ENCODE measurements around the gene TTC22.

Gene TTC22

DNA sequence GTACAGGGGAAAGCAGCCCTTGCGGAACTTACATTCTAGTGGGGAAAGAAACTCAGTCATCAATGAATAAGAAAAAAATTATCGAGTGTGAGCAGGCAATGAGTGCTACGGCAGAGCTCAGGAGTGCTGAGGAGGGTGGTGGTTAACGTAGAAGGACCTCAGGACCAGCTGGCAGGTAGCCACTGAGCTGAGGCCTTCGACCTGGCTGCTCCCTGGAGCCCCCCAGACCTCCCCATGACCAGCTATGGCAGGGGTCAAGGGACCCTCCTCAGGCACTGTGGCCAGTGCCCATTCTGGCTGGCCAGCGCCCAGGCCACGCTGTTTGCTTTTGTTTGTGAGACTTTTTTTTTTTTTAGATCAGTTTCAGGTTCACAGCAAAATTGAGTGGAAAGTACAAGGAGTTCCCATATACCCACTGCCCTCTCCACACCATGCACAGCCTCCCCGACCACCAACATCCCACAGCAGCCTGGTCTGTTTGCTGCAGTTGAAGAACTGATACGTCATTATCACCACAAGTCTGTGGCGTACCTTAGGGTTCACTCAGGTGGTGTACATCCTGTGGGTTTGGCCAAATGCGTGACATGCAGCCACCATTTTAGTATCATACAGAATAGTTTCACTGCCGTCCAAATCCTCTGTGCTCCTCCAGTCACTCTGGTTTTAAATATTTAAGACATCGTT is 11.8 kb upstream of the TTC22 start:
- no peak overlapping the region for H3K4me2 ChIP-seq (ENCODE audit: insufficient read depth, low read length)
- H3K9me3 ChIP-seq (ENCODE audit: insufficient read depth, low read length, severe bottlenecking): no peaks in the 10 kb centered on the region
- no peak overlapping the region for H3K4me3 ChIP-seq (ENCODE audit: low read depth in 1 of 2, low read length in 2 of 2)
- no peaks in the 10 kb centered on the region for H3K79me2 ChIP-seq (ENCODE audit: insufficient read depth, low read length)
- no peaks in the 10 kb centered on the region for H3K36me3 ChIP-seq (ENCODE audit: insufficient read depth, low read length)
- peaks cover 7% of the 10 kb centered on the region; the same call in 1 of the 2 replicates for H4K20me1 ChIP-seq (ENCODE audit: insufficient read depth, low read length)
- H2AFZ ChIP-seq (ENCODE audit: low read depth, low read length): no peak overlapping the region
- H3K27me3 ChIP-seq (ENCODE audit: insufficient read depth, low read length, poor library complexity): no peaks in the 10 kb centered on the region
- H3K27ac ChIP-seq (ENCODE audit: low read length): no peak overlapping the region
- H3K4me1 ChIP-seq (ENCODE audit: insufficient read depth, low read length): no peaks in the 10 kb centered on the region
- H3K9ac ChIP-seq (ENCODE audit: low read depth, low read length): no peak overlapping the region
- ATAC-seq (ENCODE audit: insufficient read depth, low read depth) (no peak), DNase-seq (no peak)
- TF ChIP-seq EZH2 (IDR thresholded peaks at IDR 0.05; ENCODE audit: borderline replicate concordance, low read depth, low read length, severe bottlenecking): no peak
- TF ChIP-seq, protein P1, sequence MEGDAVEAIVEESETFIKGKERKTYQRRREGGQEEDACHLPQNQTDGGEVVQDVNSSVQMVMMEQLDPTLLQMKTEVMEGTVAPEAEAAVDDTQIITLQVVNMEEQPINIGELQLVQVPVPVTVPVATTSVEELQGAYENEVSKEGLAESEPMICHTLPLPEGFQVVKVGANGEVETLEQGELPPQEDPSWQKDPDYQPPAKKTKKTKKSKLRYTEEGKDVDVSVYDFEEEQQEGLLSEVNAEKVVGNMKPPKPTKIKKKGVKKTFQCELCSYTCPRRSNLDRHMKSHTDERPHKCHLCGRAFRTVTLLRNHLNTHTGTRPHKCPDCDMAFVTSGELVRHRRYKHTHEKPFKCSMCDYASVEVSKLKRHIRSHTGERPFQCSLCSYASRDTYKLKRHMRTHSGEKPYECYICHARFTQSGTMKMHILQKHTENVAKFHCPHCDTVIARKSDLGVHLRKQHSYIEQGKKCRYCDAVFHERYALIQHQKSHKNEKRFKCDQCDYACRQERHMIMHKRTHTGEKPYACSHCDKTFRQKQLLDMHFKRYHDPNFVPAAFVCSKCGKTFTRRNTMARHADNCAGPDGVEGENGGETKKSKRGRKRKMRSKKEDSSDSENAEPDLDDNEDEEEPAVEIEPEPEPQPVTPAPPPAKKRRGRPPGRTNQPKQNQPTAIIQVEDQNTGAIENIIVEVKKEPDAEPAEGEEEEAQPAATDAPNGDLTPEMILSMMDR (IDR thresholded peaks at IDR 0.05; ENCODE audit: borderline replicate concordance, extremely low read depth, low read length, poor library complexity, severe bottlenecking): no peak

DNA sequence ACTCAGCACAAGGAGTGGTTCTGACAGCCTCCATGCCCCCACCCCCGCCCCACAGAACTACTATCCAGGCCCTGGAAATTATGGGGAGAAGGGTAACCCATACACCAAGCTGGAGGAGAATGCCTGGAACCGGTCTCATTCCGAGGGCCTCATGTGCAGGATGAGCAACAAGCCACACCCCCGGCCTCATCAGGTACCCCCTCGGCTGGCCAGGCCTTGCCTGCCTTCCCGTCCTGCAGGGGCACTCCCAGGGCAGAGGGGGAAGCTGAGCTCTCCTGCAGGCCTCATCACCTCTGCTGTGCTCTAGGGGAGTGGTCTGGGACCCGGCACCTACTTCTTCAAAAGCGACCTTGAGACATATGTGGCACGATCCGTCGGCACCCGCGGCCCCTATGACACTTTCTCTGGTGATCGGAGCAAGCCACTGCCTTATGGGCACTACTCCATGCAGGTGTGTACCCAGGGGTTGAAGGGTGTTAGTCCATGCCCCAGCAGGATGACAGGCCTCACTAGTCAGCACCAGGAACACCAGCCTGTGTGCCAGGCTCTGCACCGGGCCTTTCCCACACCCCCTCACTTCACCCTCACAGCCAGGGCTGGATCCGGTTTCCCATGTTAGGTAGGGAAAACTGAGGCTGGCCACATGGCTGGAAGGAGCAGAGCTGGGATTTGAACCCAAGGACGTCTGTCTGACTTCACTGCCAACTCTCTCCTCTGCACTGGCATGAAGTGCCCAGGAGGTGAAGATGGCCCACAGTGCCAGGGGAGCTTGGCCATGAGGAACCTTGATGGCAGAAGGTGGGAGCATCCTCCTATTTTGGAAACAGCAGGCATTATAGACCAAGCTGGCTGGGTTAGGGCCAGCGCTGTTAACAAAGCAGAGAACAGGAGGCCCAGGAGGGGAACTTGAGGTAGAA is 10.9 kb upstream of the TTC22 start:
- Histone ChIP-seq H3K27me3 (ENCODE audit: insufficient read depth, low read length, poor library complexity) (no peaks in the 10 kb centered on the region), H3K4me1 (ENCODE audit: insufficient read depth, low read length) (no peaks in the 10 kb centered on the region), H3K4me2 (ENCODE audit: insufficient read depth, low read length) (no peak overlapping the region), H3K27ac (ENCODE audit: low read length) (no peak overlapping the region), H3K79me2 (ENCODE audit: insufficient read depth, low read length) (no peaks in the 10 kb centered on the region), H4K20me1 (ENCODE audit: insufficient read depth, low read length) (peaks cover 7% of the 10 kb centered on the region; the same call in 1 of the 2 replicates), H3K36me3 (ENCODE audit: insufficient read depth, low read length) (no peaks in the 10 kb centered on the region), H3K4me3 (ENCODE audit: low read depth in 1 of 2, low read length in 2 of 2) (no peak overlapping the region), H3K9me3 (ENCODE audit: insufficient read depth, low read length, severe bottlenecking) (no peaks in the 10 kb centered on the region), H2AFZ (ENCODE audit: low read depth, low read length) (no peak overlapping the region), H3K9ac (ENCODE audit: low read depth, low read length) (no peak overlapping the region)
- DNase-seq (no peak), ATAC-seq (ENCODE audit: insufficient read depth, low read depth) (no peak)
- TF ChIP-seq, protein P1 (IDR thresholded peaks at IDR 0.05; ENCODE audit: borderline replicate concordance, extremely low read depth, low read length, poor library complexity, severe bottlenecking): no peak
- TF ChIP-seq EZH2 (IDR thresholded peaks at IDR 0.05; ENCODE audit: borderline replicate concordance, low read depth, low read length, severe bottlenecking): no peak

DNA sequence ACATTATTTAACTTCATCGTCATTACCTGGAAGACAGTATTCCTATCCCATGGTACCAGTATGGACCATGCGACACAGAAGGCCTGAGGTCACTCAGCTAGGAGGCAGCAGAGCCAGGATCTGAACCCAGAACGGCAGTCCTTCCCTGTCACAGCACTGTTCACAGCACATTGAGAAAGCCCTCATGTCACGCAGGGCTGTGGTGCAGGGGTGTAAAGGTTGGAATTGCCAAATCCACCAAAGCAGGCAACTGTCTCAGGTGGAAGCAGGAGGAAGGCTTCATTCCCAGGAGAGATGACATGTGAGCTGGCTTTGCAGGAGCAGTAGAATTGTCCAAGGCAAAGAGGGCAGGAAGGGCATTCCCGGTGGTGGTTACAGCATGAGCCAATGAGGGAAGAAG is 9.9 kb upstream of the TTC22 start:
- Histone ChIP-seq H3K27ac (ENCODE audit: low read length) (no peak overlapping the region), H3K9ac (ENCODE audit: low read depth, low read length) (no peak overlapping the region), H3K36me3 (ENCODE audit: insufficient read depth, low read length) (no peaks in the 10 kb centered on the region), H4K20me1 (ENCODE audit: insufficient read depth, low read length) (peaks cover 7% of the 10 kb centered on the region; the same call in 1 of the 2 replicates), H3K4me2 (ENCODE audit: insufficient read depth, low read length) (no peak overlapping the region), H3K4me1 (ENCODE audit: insufficient read depth, low read length) (no peaks in the 10 kb centered on the region), H2AFZ (ENCODE audit: low read depth, low read length) (no peak overlapping the region), H3K9me3 (ENCODE audit: insufficient read depth, low read length, severe bottlenecking) (no peaks in the 10 kb centered on the region), H3K79me2 (ENCODE audit: insufficient read depth, low read length) (no peaks in the 10 kb centered on the region), H3K27me3 (ENCODE audit: insufficient read depth, low read length, poor library complexity) (no peaks in the 10 kb centered on the region), H3K4me3 (ENCODE audit: low read depth in 1 of 2, low read length in 2 of 2) (no peak overlapping the region)
- TF ChIP-seq, protein P1 (IDR thresholded peaks at IDR 0.05; ENCODE audit: borderline replicate concordance, extremely low read depth, low read length, poor library complexity, severe bottlenecking): no peak
- no peak for TF ChIP-seq EZH2 (IDR thresholded peaks at IDR 0.05; ENCODE audit: borderline replicate concordance, low read depth, low read length, severe bottlenecking)
- ATAC-seq (ENCODE audit: insufficient read depth, low read depth): no peak
- no peak for DNase-seq
